SK-N-MC (cell line): ENCODE measurements around the gene OR2F1.
"Not testable (repeated sequence)": the region's sequence is repeated elsewhere in the genome, so short reads cannot be mapped to it uniquely, and the experiment has no call there.

Experiments
- DNase-seq: peaks from one replicate; pipeline ENCODE4 v3.0.0-alpha.2; 2011; ENCODE audit warnings: low read depth, low spot score
- H3K27ac ChIP-seq: fragments of 200-600 bp; sonication (generic); 2 replicates; pipeline ENCODE4 v1.5.1; 2016; ENCODE audit warnings: mixed run types
- H3K36me3 ChIP-seq: fragments of 200-600 bp; sonication (generic); 2 replicates; pipeline ENCODE4 v1.6.1; 2017; ENCODE audit warnings: antibody characterized with exemption, low read length, mixed read lengths; ENCODE audit not compliant: insufficient read depth
- H3K4me3 ChIP-seq: fragments of 200-600 bp; sonication (generic); 2 replicates; pipeline ENCODE4 v1.5.1; 2016
- H3K9ac ChIP-seq: fragments of 200-600 bp; sonication (generic); 2 replicates; pipeline ENCODE4 v1.8.0; 2017; ENCODE audit warnings: mixed run types, mixed read lengths; ENCODE audit not compliant: insufficient read length
- H3K9me3 ChIP-seq: fragments of 200-600 bp; sonication (generic); 2 replicates; pipeline ENCODE4 v1.6.1; 2017; ENCODE audit warnings: low read depth, mild to moderate bottlenecking, antibody characterized with exemption, low read length, moderate library complexity, mixed read lengths
- EZH2 ChIP-seq: fragments of 200-600 bp; sonication (generic); IDR thresholded peaks from one replicate; pipeline ENCODE4 v1.6.1; 2017; ENCODE audit warnings: antibody characterized with exemption
- FOXP2 ChIP-seq: optimal IDR thresholded peaks from 2 replicates; pipeline ENCODE3; 2011; ENCODE audit warnings: mild to moderate bottlenecking, moderate library complexity; ENCODE audit not compliant: insufficient read depth; ENCODE audit errors: extremely low read length, control extremely low read depth
- POLR2AphosphoS5 ChIP-seq: IDR thresholded peaks from 2 replicates; pipeline ENCODE4 v1.6.1; 2012; ENCODE audit warnings: mild to moderate bottlenecking, low read depth, low read length, borderline replicate concordance

Gene OR2F1

GRCh38 chr7:144006692-144007042 lies 52.0 kb downstream of the OR2F1 start:
- no peaks in the 10 kb centered on the region for H3K9me3 ChIP-seq
- H3K27ac ChIP-seq, result no peak overlapping the region
- no peak overlapping the region for H3K9ac ChIP-seq
- H3K4me3 ChIP-seq, result no peak overlapping the region
- DNase-seq, result no peak
- no peaks in the 10 kb centered on the region for H3K36me3 ChIP-seq
- TF ChIP-seq EZH2, result no peak
- no peak for TF ChIP-seq FOXP2
- TF ChIP-seq POLR2AphosphoS5, result no peak

- H3K27ac ChIP-seq, result no peak overlapping the region
- H3K9ac ChIP-seq, result no peak overlapping the region
- no peaks in the 10 kb centered on the region for H3K9me3 ChIP-seq
- no peak for DNase-seq
- TF ChIP-seq FOXP2, result no peak
- TF ChIP-seq POLR2AphosphoS5, result no peak
- no peak for TF ChIP-seq EZH2
- H3K4me3 ChIP-seq, result no peak overlapping the region
- no peaks in the 10 kb centered on the region for H3K36me3 ChIP-seq
Measured at GRCh38 chr7:144009361-144009760, 54.7 kb downstream of the OR2F1 start.

- not testable (repeated sequence) for DNase-seq, H3K4me3 ChIP-seq, H3K27ac ChIP-seq, H3K9ac ChIP-seq, H3K9me3 ChIP-seq, H3K36me3 ChIP-seq
Measured at GRCh38 chr7:144010061-144010460, 55.4 kb downstream of the OR2F1 start.

- H3K9me3 ChIP-seq, DNase-seq, H3K4me3 ChIP-seq: not testable (repeated sequence)
Measured at GRCh38 chr7:144010821-144011220, 56.2 kb downstream of the OR2F1 start.

GRCh38 chr7:144011458-144012230 lies 57.0 kb downstream of the OR2F1 start:
- Histone ChIP-seq H3K9ac (no peak overlapping the region), H3K27ac (no peak overlapping the region), H3K9me3 (no peaks in the 10 kb centered on the region), H3K4me3 (no peak overlapping the region), H3K36me3 (no peaks in the 10 kb centered on the region)
- DNase-seq, result no peak
- no peak for TF ChIP-seq POLR2AphosphoS5
- TF ChIP-seq FOXP2, result no peak
- no peak for TF ChIP-seq EZH2

More at GRCh38 chr7:144010821-144011220, 56.2 kb downstream of the OR2F1 start:
- not testable (repeated sequence) for H3K36me3 ChIP-seq, H3K9ac ChIP-seq, H3K27ac ChIP-seq
